HEK293T (cell line): Measurements from ENCODE around the gene POLN.
A peak's percentile ranks its signal among the peaks of the same experiment; 100 is the strongest.

Source experiments
- CTCF ChIA-PET: fragments of 350-600 bp; formaldehyde crosslinking; extraction: SDS; loops from one replicate; lab custom pipeline; 2021; ENCODE audit warnings: antibody characterized with exemption, inconsistent platforms; lab: Yijun Ruan, JAX
- POLR2A ChIA-PET: fragments of 350-600 bp; formaldehyde crosslinking; extraction: SDS; loops from one replicate; lab custom pipeline; 2020; ENCODE audit warnings: antibody characterized with exemption, inconsistent platforms; lab: Yijun Ruan, JAX
- DNase-seq: peaks from one replicate; pipeline ENCODE4 v3.0.0; 2012; ENCODE audit warnings: mixed read lengths; ENCODE audit errors: extremely low spot score
- ARNT ChIP-seq: fragments of 450-650 bp; IDR thresholded peaks from 2 replicates; pipeline ENCODE4 v1.6.1; 2017; ENCODE audit warnings: mild to moderate bottlenecking
- BHLHE40 ChIP-seq: fragments of 450-650 bp; IDR thresholded peaks from 2 replicates; pipeline ENCODE4 v1.6.1; 2016; ENCODE audit warnings: mild to moderate bottlenecking, moderate library complexity, borderline replicate concordance
- CTBP1 ChIP-seq: fragments of 450-650 bp; IDR thresholded peaks from 2 replicates; pipeline ENCODE4 v1.6.1; 2016; ENCODE audit warnings: borderline replicate concordance
- ELF4 ChIP-seq: fragments of 450-650 bp; IDR thresholded peaks from 2 replicates; pipeline ENCODE4 v1.6.1; 2017; ENCODE audit warnings: antibody characterized with exemption
- FOXA1 ChIP-seq: fragments of 450-650 bp; IDR thresholded peaks from 2 replicates; pipeline ENCODE4 v1.6.1; 2016; ENCODE audit warnings: mild to moderate bottlenecking
- FOXK2 ChIP-seq: fragments of 450-650 bp; IDR thresholded peaks from 2 replicates; pipeline ENCODE4 v1.6.1; 2016; ENCODE audit warnings: mild to moderate bottlenecking
- FOXM1 ChIP-seq: fragments of 450-650 bp; IDR thresholded peaks from 2 replicates; pipeline ENCODE4 v1.6.1; 2017; ENCODE audit warnings: mild to moderate bottlenecking, borderline replicate concordance
- HDGF ChIP-seq: fragments of 450-650 bp; IDR thresholded peaks from 2 replicates; pipeline ENCODE4 v1.6.1; 2017; ENCODE audit warnings: antibody characterized with exemption, borderline replicate concordance
- L3MBTL2 ChIP-seq: fragments of 450-650 bp; conservative IDR thresholded peaks from 2 replicates; pipeline ENCODE4 v1.6.1; 2016; ENCODE audit warnings: mild to moderate bottlenecking
- LEF1 ChIP-seq: fragments of 450-650 bp; IDR thresholded peaks from 2 replicates; pipeline ENCODE4 v1.6.1; 2017; ENCODE audit warnings: mild to moderate bottlenecking, borderline replicate concordance
- NFRKB ChIP-seq: fragments of 450-650 bp; IDR thresholded peaks from 2 replicates; pipeline ENCODE4 v1.6.1; 2016; ENCODE audit warnings: mild to moderate bottlenecking, moderate library complexity
- SP1 ChIP-seq: fragments of 450-650 bp; IDR thresholded peaks from 2 replicates; pipeline ENCODE4 v1.6.1; 2017
- SUZ12 ChIP-seq: fragments of 450-650 bp; IDR thresholded peaks from 2 replicates; pipeline ENCODE4 v1.6.1; 2016; ENCODE audit warnings: mild to moderate bottlenecking
- TARDBP ChIP-seq: fragments of 450-650 bp; IDR thresholded peaks from 2 replicates; pipeline ENCODE4 v1.6.1; 2016
- ZNF384 ChIP-seq: fragments of 450-650 bp; IDR thresholded peaks from 2 replicates; pipeline ENCODE4 v1.6.1; 2016
- TF ChIP-seq, protein P1 (sequence below): fragments of 450-650 bp; IDR thresholded peaks from 2 replicates; pipeline ENCODE4 v1.6.1; 2016

POLN gene

DNA sequence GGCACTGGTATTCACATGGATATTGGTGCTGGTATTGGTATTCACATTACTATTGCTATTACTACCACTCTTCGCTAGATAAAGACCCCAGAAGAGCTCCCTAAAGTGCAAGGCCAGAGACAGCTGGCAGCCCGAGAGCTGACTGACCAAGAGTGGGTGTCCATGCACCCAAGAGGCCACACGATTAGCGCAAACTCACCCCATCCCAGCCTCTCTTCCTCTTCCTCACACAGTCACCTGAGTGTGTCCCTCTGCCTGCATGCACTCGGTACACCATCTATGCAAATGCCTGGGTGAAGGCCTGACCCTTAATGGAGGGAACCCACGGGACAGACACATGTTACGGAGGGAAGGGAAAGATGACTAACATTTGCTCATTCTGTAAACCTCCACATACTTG lies 86.7 kb downstream of the POLN start:
- no peak for DNase-seq
- ChIA-PET CTCF (no interaction called here), POLR2A (no interaction called here)
- TF ChIP-seq, protein P1, sequence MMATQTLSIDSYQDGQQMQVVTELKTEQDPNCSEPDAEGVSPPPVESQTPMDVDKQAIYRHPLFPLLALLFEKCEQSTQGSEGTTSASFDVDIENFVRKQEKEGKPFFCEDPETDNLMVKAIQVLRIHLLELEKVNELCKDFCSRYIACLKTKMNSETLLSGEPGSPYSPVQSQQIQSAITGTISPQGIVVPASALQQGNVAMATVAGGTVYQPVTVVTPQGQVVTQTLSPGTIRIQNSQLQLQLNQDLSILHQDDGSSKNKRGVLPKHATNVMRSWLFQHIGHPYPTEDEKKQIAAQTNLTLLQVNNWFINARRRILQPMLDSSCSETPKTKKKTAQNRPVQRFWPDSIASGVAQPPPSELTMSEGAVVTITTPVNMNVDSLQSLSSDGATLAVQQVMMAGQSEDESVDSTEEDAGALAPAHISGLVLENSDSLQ, result no peak
- TF ChIP-seq CTBP1, result no peak
- no peak for TF ChIP-seq ELF4
- no peak for TF ChIP-seq ZNF384
- TF ChIP-seq SUZ12, result no peak
- no peak for TF ChIP-seq SP1
- TF ChIP-seq LEF1, result no peak
- TF ChIP-seq TARDBP, result no peak
- TF ChIP-seq FOXM1, result no peak
- no peak for TF ChIP-seq HDGF
- TF ChIP-seq FOXK2, result no peak
- no peak for TF ChIP-seq BHLHE40
- TF ChIP-seq L3MBTL2, result no peak
- TF ChIP-seq ARNT, result no peak
- TF ChIP-seq FOXA1, result no peak
- TF ChIP-seq NFRKB, result no peak

DNA sequence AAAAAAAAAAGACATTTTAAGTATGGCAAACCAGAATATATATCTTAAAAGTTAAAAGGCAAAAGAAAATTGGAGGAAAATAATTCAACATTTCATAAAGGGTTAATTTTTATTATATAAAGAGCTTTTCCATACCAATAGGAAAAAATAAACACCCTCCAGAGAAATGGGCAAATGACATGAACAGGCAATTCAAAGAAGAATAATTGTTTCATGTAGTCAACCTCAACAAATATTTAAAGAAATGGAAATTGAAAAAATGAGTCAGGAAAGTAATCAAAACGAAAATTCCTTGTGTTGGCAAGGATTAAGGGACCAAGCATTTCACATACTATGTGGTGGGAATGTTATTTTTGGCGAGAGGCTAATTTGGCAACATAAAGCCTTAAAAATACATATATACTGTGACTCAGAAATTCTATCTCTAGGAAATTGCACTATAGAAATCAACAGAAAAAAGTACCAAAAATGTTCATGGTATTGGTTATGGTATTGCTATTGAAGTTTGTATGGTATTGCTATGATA lies 87.6 kb downstream of the POLN start:
- TF ChIP-seq ELF4 (no peak), LEF1 (no peak), L3MBTL2 (no peak), FOXA1 (no peak), NFRKB (no peak), CTBP1 (no peak), TARDBP (no peak), FOXK2 (no peak), HDGF (no peak), SP1 (no peak), BHLHE40 (no peak), SUZ12 (no peak), ARNT (no peak), FOXM1 (no peak), ZNF384 (no peak)
- TF ChIP-seq, protein P1, result no peak
- ChIA-PET CTCF (no interaction called here), POLR2A (no interaction called here)
- DNase-seq, result no peak

DNA sequence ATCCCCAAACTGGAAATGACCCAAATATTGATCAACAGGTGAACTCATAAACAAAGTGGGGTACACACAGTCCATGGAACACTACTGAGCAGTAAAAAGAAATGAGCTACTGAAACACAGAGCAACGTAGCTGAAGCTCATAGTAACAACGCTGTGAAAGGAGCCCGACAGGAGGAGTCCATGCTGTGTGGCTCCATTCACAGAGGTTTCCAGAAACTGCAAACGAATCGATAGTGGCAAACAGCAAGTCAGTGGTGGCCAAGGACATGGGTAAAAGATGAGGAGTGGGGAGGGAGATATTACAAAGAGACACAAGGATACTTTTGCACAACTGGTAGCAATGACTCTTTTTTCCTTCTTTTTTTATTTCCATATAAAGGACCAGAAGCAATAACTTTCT lies 90.4 kb downstream of the POLN start:
- POLR2A ChIA-PET, result interaction anchor here (1.1 to 1.4 kb wide), 2 partner anchors 10 kb away, joined by 3 to 4 read pairs; no protein-coding TSS in a partner anchor
- CTCF ChIA-PET, result interaction anchor here (0.6 to 0.8 kb wide), 2 partner anchors 18 to 239 kb away, joined by 3 read pairs; no protein-coding TSS in a partner anchor

DNA sequence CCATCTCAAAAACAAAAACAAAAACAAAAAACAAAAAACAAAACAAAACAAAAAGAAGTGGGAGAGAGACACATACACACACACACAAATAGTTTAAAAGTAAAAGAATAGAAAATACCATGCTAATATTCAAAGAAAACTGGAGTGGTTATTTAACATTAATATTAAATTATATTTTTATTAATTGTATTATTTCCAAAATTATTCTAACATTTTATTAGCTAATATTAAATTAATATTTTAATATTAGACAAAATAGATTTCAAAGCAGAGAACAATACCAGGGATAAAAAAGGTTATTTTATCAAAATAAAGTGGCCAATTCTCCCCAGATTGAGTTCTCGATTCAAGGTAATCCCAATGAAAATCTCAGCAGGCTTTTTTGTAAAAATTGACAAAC lies 91.8 kb downstream of the POLN start:
- ChIA-PET POLR2A (no interaction called here), CTCF (no interaction called here)
- TF ChIP-seq SUZ12, result no peak
- TF ChIP-seq CTBP1, result no peak
- no peak for TF ChIP-seq HDGF
- TF ChIP-seq FOXM1, result no peak
- no peak for TF ChIP-seq FOXA1
- no peak for TF ChIP-seq ZNF384
- TF ChIP-seq, protein P1, result no peak
- no peak for TF ChIP-seq LEF1
- no peak for TF ChIP-seq ARNT
- TF ChIP-seq ELF4, result no peak

More for the DNA sequence above, 90.4 kb downstream of the POLN start:
- TF ChIP-seq ARNT (no peak), FOXK2 (no peak), TARDBP (no peak), FOXA1 (no peak), ZNF384 (no peak), CTBP1 (no peak), L3MBTL2 (no peak), FOXM1 (no peak), SUZ12 (no peak), NFRKB (no peak), SP1 (no peak), ELF4 (no peak), HDGF (no peak), LEF1 (no peak), BHLHE40 (no peak)
- TF ChIP-seq, protein P1, result no peak
- DNase-seq, result no peak

DNA sequence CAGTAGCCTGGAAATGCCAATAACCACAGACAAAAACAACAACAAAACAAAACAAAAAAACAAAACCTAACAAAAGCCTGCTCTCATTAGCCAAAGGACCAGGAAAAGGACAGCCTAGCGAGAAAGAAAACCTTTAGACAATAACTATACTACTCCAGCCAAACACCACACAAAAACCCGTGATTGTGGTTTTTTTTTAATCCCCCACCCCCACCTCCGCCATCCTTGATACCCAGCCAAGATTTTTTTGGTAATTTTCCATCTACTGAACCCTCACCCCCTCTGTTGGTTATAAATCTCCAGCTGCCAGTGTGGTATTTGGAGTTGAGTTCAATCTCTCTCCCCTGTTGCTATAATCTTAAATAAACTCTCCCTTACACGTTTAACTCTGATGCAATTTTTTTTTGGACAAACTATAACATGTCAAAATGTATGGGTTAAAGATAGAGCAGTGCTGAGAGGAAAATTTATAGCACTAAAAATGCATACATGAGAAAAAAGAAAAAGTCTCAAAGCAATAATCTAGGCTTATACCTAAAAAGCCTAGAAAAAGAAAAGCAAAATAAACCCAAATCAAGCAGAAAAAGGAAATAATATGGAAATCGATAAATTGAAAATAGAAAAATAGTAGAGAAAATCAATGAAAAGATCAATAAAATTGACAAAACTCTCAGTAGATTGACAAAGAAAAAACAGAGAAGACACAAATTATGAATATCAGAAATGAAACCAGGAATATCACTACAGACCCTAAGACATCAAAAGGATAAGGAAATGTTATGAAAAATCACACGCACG lies 99.1 kb downstream of the POLN start:
- ChIA-PET CTCF (no interaction called here), POLR2A (no interaction called here)
- TF ChIP-seq ZNF384, result 0 out of 2 replicates have a peak, but pooled peaks have one; percentile 15
- TF ChIP-seq TARDBP, result no peak
- no peak for TF ChIP-seq HDGF
- TF ChIP-seq, protein P1, result peak; percentile 85
- no peak for TF ChIP-seq NFRKB
- no peak for DNase-seq

More for the DNA sequence above, 91.8 kb downstream of the POLN start:
- no peak for DNase-seq
